WI38 (cell line): Measurements from ENCODE around the gene IL9R.
"Not testable (repeated sequence)": the region's sequence is repeated elsewhere in the genome, so short reads cannot be mapped to it uniquely, and the experiment has no call there.

ENCODE experiments used
- H3K4me3 ChIP-seq: 2 replicates; pipeline ENCODE4 v1.5.1; 2011; ENCODE audit warnings: low read depth, mild to moderate bottlenecking, control low read depth, low read length
- CTCF ChIP-seq: IDR thresholded peaks from 2 replicates; pipeline ENCODE4 v1.5.1; 2012; ENCODE audit warnings: low read depth, mild to moderate bottlenecking, control low read depth, low read length

The IL9R gene

GRCh38 chrX:155957843-155958242 is 39.7 kb upstream of the IL9R start:
- no peak overlapping the region for H3K4me3 ChIP-seq
- TF ChIP-seq CTCF = no peak

GRCh38 chrX:155959018-155959587 is 38.4 kb upstream of the IL9R start:
- no peak overlapping the region for H3K4me3 ChIP-seq
- TF ChIP-seq CTCF = no peak

- TF ChIP-seq CTCF = no peak
- no peak overlapping the region for H3K4me3 ChIP-seq
These were observed 34.6 kb upstream of the IL9R start for GRCh38 chrX:155962906-155963305.

GRCh38 chrX:155966876-155967275 is 30.6 kb upstream of the IL9R start:
- TF ChIP-seq CTCF = 0 out of 2 replicates have a peak, but pooled peaks have one; percentile 3
- H3K4me3 ChIP-seq = no peak overlapping the region

- no peak for TF ChIP-seq CTCF
- H3K4me3 ChIP-seq = no peak overlapping the region
These were observed 29.7 kb upstream of the IL9R start for GRCh38 chrX:155967653-155968325.

GRCh38 chrX:155968326-155968661 is 29.2 kb upstream of the IL9R start:
- no peak for TF ChIP-seq CTCF
- H3K4me3 ChIP-seq = no peak overlapping the region

- TF ChIP-seq CTCF = no peak
- no peak overlapping the region for H3K4me3 ChIP-seq
These were observed 28.7 kb upstream of the IL9R start for GRCh38 chrX:155968791-155969190.

- not testable (repeated sequence) for H3K4me3 ChIP-seq
These were observed 25.8 kb upstream of the IL9R start for GRCh38 chrX:155971658-155972057.

GRCh38 chrX:155972241-155972640 is 25.3 kb upstream of the IL9R start:
- not testable (repeated sequence) for H3K4me3 ChIP-seq
